CD14-positive monocyte (primary cell): ENCODE data around the gene ZNF608. TPM values are rescaled to one million over a fixed set of nuclear protein-coding genes. Genes with fewer than 3 reads are reported as not detected.

Experiments used
- DNase-seq, 3 donors: peaks; one replicate each; pipeline ENCODE4 v3.0.0-alpha.2; 2011 to 2022
- H2AFZ ChIP-seq: 2 replicates; pipeline ENCODE4 v1.6.0; 2012; ENCODE audit warnings: mild to moderate bottlenecking, low read depth, low read length, inconsistent platforms; ENCODE audit not compliant: insufficient read depth, poor library complexity, severe bottlenecking
- H3K27ac ChIP-seq, 2 donors: 1 replicate in 1 of 2; 2 replicates in 1 of 2; pipeline ENCODE4 v1.5.1; 2012 to 2013; ENCODE audit warnings: low read length in 2 of 2, control low read depth in 1 of 2, inconsistent platforms in 1 of 2, low read depth in 1 of 2, mild to moderate bottlenecking in 1 of 2
- H3K27me3 ChIP-seq, 2 donors: one replicate each; pipeline versions ENCODE4 v1.6.0 to v1.6.1; 2011 to 2013; ENCODE audit warnings: low read length in 2 of 2; ENCODE audit not compliant: control insufficient read depth in 2 of 2, insufficient read depth in 2 of 2
- H3K36me3 ChIP-seq, 2 donors: replicated peaks in 1 of 2; 1 replicate in 1 of 2; 2 replicates in 1 of 2; pipeline versions ENCODE4 v1.5.1 to v1.6.1; 2012 to 2013; ENCODE audit warnings: low read length in 2 of 2, control low read depth in 1 of 2, inconsistent platforms in 1 of 2, mild to moderate bottlenecking in 1 of 2; ENCODE audit not compliant: insufficient read depth in 2 of 2, control insufficient read depth in 1 of 2
- H3K4me1 ChIP-seq, 2 donors: 1 replicate in 1 of 2; 2 replicates in 1 of 2; pipeline versions ENCODE4 v1.5.1 to v1.6.1; 2012 to 2013; ENCODE audit warnings: low read length in 2 of 2, control low read depth in 1 of 2, inconsistent platforms in 1 of 2, mild to moderate bottlenecking in 1 of 2, moderate library complexity in 1 of 2; ENCODE audit not compliant: insufficient read depth in 2 of 2, control insufficient read depth in 1 of 2
- H3K4me2 ChIP-seq: replicated peaks from 2 replicates; pipeline ENCODE3; 2012; ENCODE audit warnings: low read length, moderate library complexity, mild to moderate bottlenecking; ENCODE audit not compliant: poor library complexity, severe bottlenecking; ENCODE audit errors: extremely low read depth
- H3K4me3 ChIP-seq, 3 experiments: fragments of 200-600 bp in 1 of 3; sonication (generic) in 1 of 3; replicated peaks in 1 of 3; 1 replicate in 2 of 3; 2 replicates in 1 of 3; pipeline ENCODE4 v1.5.1; 2011 to 2013; ENCODE audit warnings: low read length in 3 of 3, mild to moderate bottlenecking in 3 of 3, control low read depth in 2 of 3, low read depth in 2 of 3, inconsistent platforms in 1 of 3, moderate library complexity in 1 of 3
- H3K79me2 ChIP-seq: 2 replicates; pipeline ENCODE4 v1.6.0; 2012; ENCODE audit warnings: mild to moderate bottlenecking, control low read depth, inconsistent platforms, low read length, moderate library complexity; ENCODE audit not compliant: insufficient read depth
- H3K9ac ChIP-seq: 2 replicates; pipeline ENCODE4 v1.6.0; 2017; ENCODE audit warnings: low read length, mild to moderate bottlenecking; ENCODE audit not compliant: insufficient read depth, poor library complexity, severe bottlenecking
- H3K9me3 ChIP-seq, 2 donors: replicated peaks in 1 of 2; 1 replicate in 1 of 2; 2 replicates in 1 of 2; pipeline versions ENCODE4 v1.5.1 to v1.6.1; 2012 to 2013; ENCODE audit warnings: low read length in 2 of 2, control low read depth in 1 of 2; ENCODE audit not compliant: control insufficient read depth in 1 of 2, insufficient read depth in 1 of 2
- H4K20me1 ChIP-seq: 2 replicates; pipeline ENCODE4 v1.6.0; 2012; ENCODE audit warnings: mild to moderate bottlenecking, low read length, control low read depth, moderate library complexity; ENCODE audit not compliant: insufficient read depth
- H3K27ac Mint-ChIP-seq, 7 donors: one replicate each; pipeline ENCODE4 v1.8.0; 2020; ENCODE audit warnings: mild to moderate bottlenecking in 7 of 7, mixed read lengths in 7 of 7, moderate library complexity in 6 of 7, inconsistent platforms in 2 of 7
- H3K27me3 Mint-ChIP-seq, 3 donors: one replicate each; pipeline ENCODE4 v1.8.0; 2021 to 2022; ENCODE audit warnings: low read depth in 3 of 3, mild to moderate bottlenecking in 3 of 3, mixed read lengths in 3 of 3, moderate library complexity in 3 of 3, inconsistent platforms in 1 of 3
- H3K36me3 Mint-ChIP-seq, 2 donors: one replicate each; pipeline ENCODE4 v1.8.0; 2020; ENCODE audit warnings: mixed read lengths in 2 of 2, inconsistent platforms in 1 of 2, mild to moderate bottlenecking in 1 of 2
- H3K4me1 Mint-ChIP-seq: one replicate; pipeline ENCODE4 v1.8.0; 2020; ENCODE audit warnings: mild to moderate bottlenecking, mixed read lengths
- H3K4me3 Mint-ChIP-seq, 2 donors: one replicate each; pipeline ENCODE4 v1.8.0; 2020; ENCODE audit warnings: mild to moderate bottlenecking in 2 of 2, mixed read lengths in 2 of 2, moderate library complexity in 1 of 2
- H3K9me3 Mint-ChIP-seq, 7 donors: one replicate each; pipeline ENCODE4 v1.8.0; 2020 to 2022; ENCODE audit warnings: mixed read lengths in 7 of 7, mild to moderate bottlenecking in 6 of 7, moderate library complexity in 6 of 7, inconsistent platforms in 2 of 7
- WGBS: methylation state at CpG from one replicate; pipeline ENCODE4 v1.1.5; 2013; ENCODE audit warnings: missing lambda C conversion rate; ENCODE audit not compliant: insufficient coverage; 5-methylcytosine and 5-hydroxymethylcytosine counted together
- intact Hi-C, 2 donors: fragments of 100-400 bp; cut with micrococcal nuclease; formaldehyde crosslinking; loops; one replicate each; pipeline versions ENCODE4 v1.15.0 to v1.15.1; 2023
- polyA plus RNA-seq, 3 donors: library from polyadenylated mRNA; depleted of rRNA in 1 of 3; unstranded in 2 of 3; stranded (reverse) in 1 of 3; fragments of 300-500 nt in 2 of 3; fragments of >200 nt in 1 of 3; fragmentation: Illumina TruSeq in 2 of 3; gene quantifications; 1 replicate in 2 of 3; 2 replicates in 1 of 3; pipeline ENCODE4 v1.2.3, GENCODE V29; 2012 to 2021
- TF ChIP-seq, protein P1 (sequence below): fragments of 200-600 bp; IDR thresholded peaks from one replicate; pipeline ENCODE4 v1.8.0; 2022; ENCODE audit warnings: antibody characterized with exemption, mild to moderate bottlenecking

The ZNF608 gene
- polyA plus RNA-seq, 3 donors = 0.05 TPM; not detected in 2

DNA sequence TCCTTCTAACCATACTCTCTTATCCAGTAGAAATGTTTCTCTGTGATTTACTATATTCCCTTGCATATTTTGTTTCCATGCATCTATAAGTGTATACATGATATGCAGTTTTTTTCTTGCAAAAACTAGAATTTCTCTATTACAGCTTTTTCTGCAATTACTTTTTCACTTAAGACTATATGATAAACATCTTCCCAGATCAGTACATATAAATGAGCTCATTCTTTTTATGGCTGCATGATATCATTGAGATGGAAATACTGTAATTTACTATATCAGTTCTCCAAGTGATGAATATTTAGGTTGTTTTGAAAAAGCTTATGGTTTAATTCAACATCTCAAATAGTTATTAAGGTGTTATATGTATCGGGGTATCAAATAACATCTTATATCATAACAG, 18.1 kb upstream of the ZNF608 start:
- no peak overlapping the region for H3K4me3 Mint-ChIP-seq
- Histone ChIP-seq H3K9ac (no peak overlapping the region), H3K36me3 (no peaks in the 10 kb centered on the region), H3K4me1 (no peaks in the 10 kb centered on the region), H3K9me3 (no peaks in the 10 kb centered on the region), H3K4me3 (no peak overlapping the region), H3K4me2 (no peak overlapping the region), H3K27ac (no peak overlapping the region), H2AFZ (no peak overlapping the region), H3K79me2 (no peaks in the 10 kb centered on the region), H4K20me1 (no peaks in the 10 kb centered on the region), H3K27me3 (no peaks in the 10 kb centered on the region)
- peaks cover 0 to 3% (median 1%) of the 10 kb centered on the region in 3 donors for H3K27me3 Mint-ChIP-seq
- H3K27ac Mint-ChIP-seq = no peak overlapping the region
- H3K4me1 Mint-ChIP-seq = no peaks in the 10 kb centered on the region
- intact Hi-C loops = no loop called here
- no peak for DNase-seq
- peaks cover 0 to 9% (median 0%) of the 10 kb centered on the region in 7 donors for H3K9me3 Mint-ChIP-seq
- no CpG with 5 or more reads among the region's 1 CpG for WGBS
- H3K36me3 Mint-ChIP-seq = no peaks in the 10 kb centered on the region
- TF ChIP-seq, protein P1, sequence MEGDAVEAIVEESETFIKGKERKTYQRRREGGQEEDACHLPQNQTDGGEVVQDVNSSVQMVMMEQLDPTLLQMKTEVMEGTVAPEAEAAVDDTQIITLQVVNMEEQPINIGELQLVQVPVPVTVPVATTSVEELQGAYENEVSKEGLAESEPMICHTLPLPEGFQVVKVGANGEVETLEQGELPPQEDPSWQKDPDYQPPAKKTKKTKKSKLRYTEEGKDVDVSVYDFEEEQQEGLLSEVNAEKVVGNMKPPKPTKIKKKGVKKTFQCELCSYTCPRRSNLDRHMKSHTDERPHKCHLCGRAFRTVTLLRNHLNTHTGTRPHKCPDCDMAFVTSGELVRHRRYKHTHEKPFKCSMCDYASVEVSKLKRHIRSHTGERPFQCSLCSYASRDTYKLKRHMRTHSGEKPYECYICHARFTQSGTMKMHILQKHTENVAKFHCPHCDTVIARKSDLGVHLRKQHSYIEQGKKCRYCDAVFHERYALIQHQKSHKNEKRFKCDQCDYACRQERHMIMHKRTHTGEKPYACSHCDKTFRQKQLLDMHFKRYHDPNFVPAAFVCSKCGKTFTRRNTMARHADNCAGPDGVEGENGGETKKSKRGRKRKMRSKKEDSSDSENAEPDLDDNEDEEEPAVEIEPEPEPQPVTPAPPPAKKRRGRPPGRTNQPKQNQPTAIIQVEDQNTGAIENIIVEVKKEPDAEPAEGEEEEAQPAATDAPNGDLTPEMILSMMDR = no peak

DNA sequence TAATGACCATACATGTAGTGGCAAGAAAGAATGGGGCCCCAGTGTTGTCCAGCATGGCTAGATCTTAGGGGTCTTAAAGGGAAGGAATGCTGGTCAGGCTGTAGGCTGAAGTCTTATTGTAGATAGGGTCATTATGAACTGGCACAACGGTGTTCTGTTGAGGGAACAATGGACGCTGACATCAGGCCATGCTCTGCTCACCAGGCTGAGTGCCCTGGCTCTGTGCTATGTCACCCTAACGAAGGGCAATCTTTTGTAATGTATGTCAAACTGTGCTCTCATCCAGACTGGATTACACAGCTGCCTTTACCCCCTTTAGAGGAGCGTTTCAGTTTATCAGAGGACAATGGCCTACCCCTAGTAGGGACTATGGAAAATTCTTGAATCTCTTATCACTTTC, 14.6 kb upstream of the ZNF608 start:
- H4K20me1 ChIP-seq = no peaks in the 10 kb centered on the region
- peaks cover 0 to 3% (median 1%) of the 10 kb centered on the region in 3 donors for H3K27me3 Mint-ChIP-seq
- intact Hi-C loops = no loop called here
- H3K9ac ChIP-seq = no peak overlapping the region
- H3K4me1 Mint-ChIP-seq = no peaks in the 10 kb centered on the region
- no peaks in the 10 kb centered on the region for H3K4me1 ChIP-seq
- TF ChIP-seq, protein P1 = no peak
- H3K27ac ChIP-seq = no peak overlapping the region
- H3K9me3 Mint-ChIP-seq = peaks cover 0 to 4% (median 0%) of the 10 kb centered on the region in 7 donors
- no peaks in the 10 kb centered on the region for H3K36me3 ChIP-seq
- H3K27me3 ChIP-seq = no peaks in the 10 kb centered on the region
- no peak overlapping the region for H3K4me3 ChIP-seq
- H3K27ac Mint-ChIP-seq = no peak overlapping the region
- no peak overlapping the region for H3K4me2 ChIP-seq
- no peaks in the 10 kb centered on the region for H3K79me2 ChIP-seq
- no peak overlapping the region for H2AFZ ChIP-seq
- H3K9me3 ChIP-seq = no peaks in the 10 kb centered on the region
- 100% methylated on average over 3 of the region's 4 CpGs for WGBS
- H3K36me3 Mint-ChIP-seq = no peaks in the 10 kb centered on the region
- no peak overlapping the region for H3K4me3 Mint-ChIP-seq
- DNase-seq = no peak
